Uterus (tissue), 4 donors: ENCODE results near the gene LYPD6B. TPM values are rescaled to one million over a fixed set of nuclear protein-coding genes. Genes with fewer than 3 reads are reported as not detected.

Experiments used
- DNase-seq, 2 donors: peaks; one replicate each; pipeline ENCODE4 v3.0.0-alpha.2; 2019 to 2020
- H3K27ac ChIP-seq, 2 donors: fragments of 200-600 bp; sonication (generic); 1 replicate in 1 of 2; 2 replicates in 1 of 2; pipeline ENCODE4 v1.5.1; 2016 to 2018
- H3K27me3 ChIP-seq, 2 donors: fragments of 200-600 bp; sonication (generic); one replicate each; pipeline ENCODE4 v1.5.1; 2018 to 2019; ENCODE audit warnings: control low read depth in 1 of 2
- H3K36me3 ChIP-seq, 2 donors: fragments of 200-600 bp; sonication (generic); one replicate each; pipeline ENCODE4 v1.5.1; 2019; ENCODE audit warnings: control low read depth in 1 of 2
- H3K4me1 ChIP-seq, 2 donors: fragments of 200-600 bp; sonication (generic); one replicate each; pipeline ENCODE4 v1.5.1; 2018 to 2019; ENCODE audit warnings: control low read depth in 1 of 2
- H3K4me3 ChIP-seq, 2 donors: fragments of 200-600 bp; sonication (generic); 1 replicate in 1 of 2; 2 replicates in 1 of 2; pipeline ENCODE4 v1.5.1; 2018 to 2019; ENCODE audit warnings: mild to moderate bottlenecking in 1 of 2
- H3K9me3 ChIP-seq, 2 donors: fragments of 200-600 bp; sonication (generic); one replicate each; pipeline ENCODE4 v1.5.1; 2019; ENCODE audit warnings: control low read depth in 1 of 2
- CTCF ChIP-seq, 4 experiments: fragments of 200-600 bp in 2 of 4; fragments of 450-650 bp in 2 of 4; sonication (generic) in 2 of 4; IDR thresholded peaks; one replicate each; pipeline ENCODE4 v1.5.1; 2016 to 2019; ENCODE audit warnings: antibody characterized with exemption in 4 of 4, mild to moderate bottlenecking in 2 of 4, moderate library complexity in 1 of 4
- POLR2A ChIP-seq, 2 donors: fragments of 450-650 bp; IDR thresholded peaks; one replicate each; pipeline ENCODE4 v1.6.1; 2016; ENCODE audit warnings: antibody characterized with exemption in 2 of 2, mild to moderate bottlenecking in 1 of 2, moderate library complexity in 1 of 2
- intact Hi-C: fragments of 100-400 bp; cut with DNase I; formaldehyde crosslinking; loops from one replicate; pipeline ENCODE4 v1.15.1; 2023; ENCODE audit warnings: low total_unique reads
- total RNA-seq, 4 donors: library from RNA; depleted of rRNA in 3 of 4; stranded (reverse); fragments of >200 nt in 3 of 4; gene quantifications; one replicate each; pipeline versions ENCODE4 v1.1.0 to v1.2.4, GENCODE V29; 2014 to 2023
- donor health status: DM: yes; HTN: yes; CAD: no.

LYPD6B gene
- total RNA-seq, 4 donors from 2014 or later, result 0.27 to 9.8 TPM; not detected in 2

GRCh38 chr2:149170156-149170555 is 131.7 kb downstream of the LYPD6B start:
- Histone ChIP-seq H3K27ac (no peak overlapping the region), H3K9me3 (no peaks in the 10 kb centered on the region), H3K4me1 (no peaks in the 10 kb centered on the region), H3K36me3 (no peaks in the 10 kb centered on the region), H3K4me3 (no peak overlapping the region), H3K27me3 (no peaks in the 10 kb centered on the region)
- TF ChIP-seq POLR2A (IDR thresholded peaks at IDR 0.05), result no peak
- no peak for TF ChIP-seq CTCF (IDR thresholded peaks at IDR 0.05)
- DNase-seq, result no peak
- intact Hi-C loops, result no loop called here

GRCh38 chr2:149170911-149171310 is 132.4 kb downstream of the LYPD6B start:
- DNase-seq, result no peak
- Histone ChIP-seq H3K27ac (no peak overlapping the region), H3K36me3 (no peaks in the 10 kb centered on the region), H3K9me3 (no peaks in the 10 kb centered on the region), H3K27me3 (no peaks in the 10 kb centered on the region), H3K4me3 (no peak overlapping the region), H3K4me1 (no peaks in the 10 kb centered on the region)
- TF ChIP-seq CTCF (IDR thresholded peaks at IDR 0.05), result no peak
- no peak for TF ChIP-seq POLR2A (IDR thresholded peaks at IDR 0.05)
- intact Hi-C loops, result no loop called here

GRCh38 chr2:149173220-149173619 is 134.7 kb downstream of the LYPD6B start:
- intact Hi-C loops, result no loop called here
- Histone ChIP-seq H3K27ac (no peak overlapping the region), H3K4me1 (no peaks in the 10 kb centered on the region), H3K9me3 (no peaks in the 10 kb centered on the region), H3K27me3 (no peaks in the 10 kb centered on the region), H3K36me3 (no peaks in the 10 kb centered on the region), H3K4me3 (no peak overlapping the region)
- DNase-seq, result no peak
- no peak for TF ChIP-seq POLR2A (IDR thresholded peaks at IDR 0.05)
- no peak for TF ChIP-seq CTCF (IDR thresholded peaks at IDR 0.05)

- no peak overlapping the region for H3K4me3 ChIP-seq
- no peak for DNase-seq
- no peaks in the 10 kb centered on the region for H3K36me3 ChIP-seq
- no peaks in the 10 kb centered on the region for H3K4me1 ChIP-seq
- intact Hi-C loops, result no loop called here
- no peaks in the 10 kb centered on the region for H3K9me3 ChIP-seq
- H3K27ac ChIP-seq, result no peak overlapping the region
- H3K27me3 ChIP-seq, result no peaks in the 10 kb centered on the region
- TF ChIP-seq POLR2A (IDR thresholded peaks at IDR 0.05) (no peak), CTCF (IDR thresholded peaks at IDR 0.05) (no peak)
These were observed 137.5 kb downstream of the LYPD6B start for GRCh38 chr2:149175956-149176355.

GRCh38 chr2:149178612-149179011 is 140.1 kb downstream of the LYPD6B start:
- no peak overlapping the region for H3K4me3 ChIP-seq
- no peaks in the 10 kb centered on the region for H3K4me1 ChIP-seq
- H3K9me3 ChIP-seq, result no peaks in the 10 kb centered on the region
- H3K36me3 ChIP-seq, result no peaks in the 10 kb centered on the region
- intact Hi-C loops, result no loop called here
- no peak for DNase-seq
- H3K27me3 ChIP-seq, result no peaks in the 10 kb centered on the region
- TF ChIP-seq POLR2A (IDR thresholded peaks at IDR 0.05) (no peak), CTCF (IDR thresholded peaks at IDR 0.05) (no peak)
- no peak overlapping the region for H3K27ac ChIP-seq
